CD4-positive, alpha-beta memory T cell (primary cell): ENCODE results near the gene FBXW8. TPM values are rescaled to one million over a fixed set of nuclear protein-coding genes. Genes with fewer than 3 reads are reported as not detected.

Source experiments
- CTCF ChIA-PET: fragments of 350-600 bp; sonication (Branson Sonifier 250); formaldehyde crosslinking; loops from one replicate; lab custom pipeline; 2021; ENCODE audit warnings: inconsistent platforms; ENCODE audit not compliant: partially characterized antibody; lab: Charles Lee
- POLR2A ChIA-PET: fragments of 350-600 bp; sonication (Branson Sonifier 250); formaldehyde crosslinking; loops from one replicate; lab custom pipeline; 2021; ENCODE audit not compliant: partially characterized antibody; lab: Charles Lee
- DNase-seq, 5 donors: peaks; one replicate each; pipeline versions ENCODE4 v3.0.0 to v3.0.0-alpha.2; 2020 to 2022; ENCODE audit warnings: mixed read lengths in 1 of 5
- H3K27ac ChIP-seq: one replicate; pipeline ENCODE4 v1.7.0; 2013; ENCODE audit warnings: low read depth, low read length
- H3K27me3 ChIP-seq: 2 replicates; pipeline ENCODE4 v1.7.0; 2013; ENCODE audit warnings: mild to moderate bottlenecking, low read length, moderate library complexity; ENCODE audit not compliant: insufficient read depth
- H3K36me3 ChIP-seq: 2 replicates; pipeline ENCODE4 v1.7.0; 2013; ENCODE audit warnings: mild to moderate bottlenecking, low read length, moderate library complexity; ENCODE audit not compliant: insufficient read depth
- H3K4me1 ChIP-seq: 2 replicates; pipeline ENCODE4 v1.7.0; 2013; ENCODE audit warnings: mild to moderate bottlenecking, low read length, moderate library complexity; ENCODE audit not compliant: insufficient read depth
- H3K4me3 ChIP-seq, 2 donors: one replicate each; pipeline ENCODE4 v1.7.0; 2013; ENCODE audit warnings: low read length in 2 of 2, mild to moderate bottlenecking in 1 of 2
- H3K9me3 ChIP-seq, 2 donors: one replicate each; pipeline ENCODE4 v1.7.0; 2013; ENCODE audit warnings: low read length in 2 of 2, control low read depth in 1 of 2; ENCODE audit not compliant: control insufficient read depth in 1 of 2
- H3K27ac Mint-ChIP-seq, 7 donors: one replicate each; pipeline ENCODE4 v1.8.0; 2020 to 2021; ENCODE audit warnings: mixed read lengths in 7 of 7, mild to moderate bottlenecking in 6 of 7, inconsistent platforms in 3 of 7, moderate library complexity in 3 of 7
- H3K27me3 Mint-ChIP-seq, 2 donors: one replicate each; pipeline ENCODE4 v1.8.0; 2020 to 2021; ENCODE audit warnings: mixed read lengths in 2 of 2
- H3K36me3 Mint-ChIP-seq, 2 donors: one replicate each; pipeline ENCODE4 v1.8.0; 2020 to 2021; ENCODE audit warnings: mixed read lengths in 2 of 2, inconsistent platforms in 1 of 2, mild to moderate bottlenecking in 1 of 2
- H3K4me1 Mint-ChIP-seq, 4 donors: one replicate each; pipeline ENCODE4 v1.8.0; 2020 to 2021; ENCODE audit warnings: mixed read lengths in 4 of 4, mild to moderate bottlenecking in 1 of 4
- H3K4me3 Mint-ChIP-seq, 8 donors: one replicate each; pipeline ENCODE4 v1.8.0; 2020 to 2021; ENCODE audit warnings: mixed read lengths in 8 of 8, mild to moderate bottlenecking in 7 of 8, moderate library complexity in 6 of 8, inconsistent platforms in 3 of 8
- H3K9me3 Mint-ChIP-seq, 8 donors: one replicate each; pipeline ENCODE4 v1.8.0; 2020 to 2021; ENCODE audit warnings: mixed read lengths in 8 of 8, mild to moderate bottlenecking in 5 of 8, inconsistent platforms in 3 of 8, moderate library complexity in 1 of 8
- intact Hi-C: fragments of 100-400 bp; cut with micrococcal nuclease; formaldehyde crosslinking; loops from one replicate; pipeline ENCODE4 v1.15.1; 2023
- polyA plus RNA-seq, 2 donors: library from polyadenylated mRNA; unstranded; fragments of 300-500 nt; fragmentation: Illumina TruSeq; gene quantifications; one replicate each; pipeline ENCODE4 v1.2.3, GENCODE V29; 2021
- total RNA-seq, 2 experiments: library from RNA; stranded (reverse); gene quantifications; one replicate each; pipeline ENCODE4 v1.2.3, GENCODE V29; 2021

Gene FBXW8
- total and polyA plus RNA-seq, 4 experiments from 2014 or later, result 2.3 to 10.2 (median 7.0) TPM

- DNase-seq, result no peak
These were observed 107.1 kb downstream of the FBXW8 start for GRCh38 chr12:117017807-117018206.

GRCh38 chr12:117018276-117018675 lies 107.5 kb downstream of the FBXW8 start:
- Mint-ChIP-seq H3K27me3 (no peaks in the 10 kb centered on the region), H3K36me3 (peaks cover 44 to 60% of the 10 kb centered on the region in 2 donors), H3K9me3 (peaks cover 0 to 24% (median 14%) of the 10 kb centered on the region in 8 donors), H3K27ac (no peak overlapping the region), H3K4me3 (no peak overlapping the region), H3K4me1 (peaks cover 0 to 4% (median 1%) of the 10 kb centered on the region in 4 donors)
- H3K4me3 ChIP-seq, result no peak overlapping the region
- POLR2A ChIA-PET, result no interaction called here
- H3K27ac ChIP-seq, result no peak overlapping the region
- peaks cover 7% of the 10 kb centered on the region for H3K36me3 ChIP-seq
- intact Hi-C loops, result no loop called here
- no peaks in the 10 kb centered on the region for H3K4me1 ChIP-seq
- CTCF ChIA-PET, result interaction anchor here (0.6 to 1.5 kb wide), 2 partner anchors 101 to 127 kb away, joined by 3 read pairs; no protein-coding TSS in a partner anchor
- H3K27me3 ChIP-seq, result no peaks in the 10 kb centered on the region
- no peak for DNase-seq
- peaks cover 0 to 4% of the 10 kb centered on the region in 2 donors for H3K9me3 ChIP-seq

More at GRCh38 chr12:117017807-117018206, 107.1 kb downstream of the FBXW8 start:
- H3K4me3 Mint-ChIP-seq, result no peak overlapping the region
- peaks cover 0 to 4% of the 10 kb centered on the region in 2 donors for H3K9me3 ChIP-seq
- H3K27me3 Mint-ChIP-seq, result no peaks in the 10 kb centered on the region
- no peaks in the 10 kb centered on the region for H3K4me1 ChIP-seq
- no peak overlapping the region for H3K27ac ChIP-seq
- POLR2A ChIA-PET, result no interaction called here
- peaks cover 7% of the 10 kb centered on the region for H3K36me3 ChIP-seq
- no peaks in the 10 kb centered on the region for H3K27me3 ChIP-seq
- intact Hi-C loops, result no loop called here
- peaks cover 0 to 4% (median 1%) of the 10 kb centered on the region in 4 donors for H3K4me1 Mint-ChIP-seq
- CTCF ChIA-PET, result interaction anchor here (1.5 to 1.7 kb wide), 2 partner anchors 8 to 101 kb away, joined by 3 to 4 read pairs; no protein-coding TSS in a partner anchor
- no peak overlapping the region for H3K4me3 ChIP-seq
- H3K9me3 Mint-ChIP-seq, result peaks cover 0 to 29% (median 17%) of the 10 kb centered on the region in 8 donors
- H3K27ac Mint-ChIP-seq, result no peak overlapping the region
- peaks cover 49 to 61% of the 10 kb centered on the region in 2 donors for H3K36me3 Mint-ChIP-seq

GRCh38 chr12:117018685-117019084 lies 107.9 kb downstream of the FBXW8 start:
- Mint-ChIP-seq H3K4me1 (peaks cover 0 to 4% (median 1%) of the 10 kb centered on the region in 4 donors), H3K9me3 (peaks cover 0 to 20% (median 13%) of the 10 kb centered on the region in 8 donors), H3K27me3 (no peaks in the 10 kb centered on the region), H3K4me3 (no peak overlapping the region), H3K36me3 (peaks cover 43 to 58% of the 10 kb centered on the region in 2 donors), H3K27ac (no peak overlapping the region)
- intact Hi-C loops, result no loop called here
- ChIA-PET POLR2A (no interaction called here), CTCF (interaction anchor here (0.6 kb wide), 1 partner anchor 127 kb away, joined by 3 read pairs; no protein-coding TSS in a partner anchor)
- no peak for DNase-seq
- Histone ChIP-seq H3K27me3 (no peaks in the 10 kb centered on the region), H3K36me3 (peaks cover 7% of the 10 kb centered on the region), H3K27ac (no peak overlapping the region), H3K4me3 (no peak overlapping the region), H3K4me1 (no peaks in the 10 kb centered on the region), H3K9me3 (peaks cover 0 to 3% of the 10 kb centered on the region in 2 donors)

DNA sequence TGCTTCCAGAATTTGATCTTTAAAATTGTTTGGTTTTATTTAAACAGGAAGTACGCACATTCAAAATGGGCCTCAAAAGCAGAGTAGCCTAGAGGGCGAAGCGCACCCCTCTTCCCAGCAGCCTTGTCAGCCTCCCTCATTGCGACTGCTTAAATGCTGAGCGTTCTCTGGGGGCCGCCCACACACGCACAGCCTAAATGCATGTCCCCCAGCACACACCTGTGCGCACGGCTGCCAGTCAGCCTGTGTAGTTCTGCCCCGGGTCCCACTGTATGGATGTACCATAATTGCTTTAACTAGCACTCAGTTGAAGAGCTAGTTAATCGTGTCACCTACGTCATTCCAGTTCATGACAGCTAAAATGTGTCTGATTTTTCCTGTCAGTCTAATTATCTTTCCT lies 109.1 kb downstream of the FBXW8 start:
- intact Hi-C loops, result loop anchor here (10.0 kb wide), 1 partner anchor 315 kb away; no protein-coding TSS in a partner anchor
- POLR2A ChIA-PET, result no interaction called here

DNA sequence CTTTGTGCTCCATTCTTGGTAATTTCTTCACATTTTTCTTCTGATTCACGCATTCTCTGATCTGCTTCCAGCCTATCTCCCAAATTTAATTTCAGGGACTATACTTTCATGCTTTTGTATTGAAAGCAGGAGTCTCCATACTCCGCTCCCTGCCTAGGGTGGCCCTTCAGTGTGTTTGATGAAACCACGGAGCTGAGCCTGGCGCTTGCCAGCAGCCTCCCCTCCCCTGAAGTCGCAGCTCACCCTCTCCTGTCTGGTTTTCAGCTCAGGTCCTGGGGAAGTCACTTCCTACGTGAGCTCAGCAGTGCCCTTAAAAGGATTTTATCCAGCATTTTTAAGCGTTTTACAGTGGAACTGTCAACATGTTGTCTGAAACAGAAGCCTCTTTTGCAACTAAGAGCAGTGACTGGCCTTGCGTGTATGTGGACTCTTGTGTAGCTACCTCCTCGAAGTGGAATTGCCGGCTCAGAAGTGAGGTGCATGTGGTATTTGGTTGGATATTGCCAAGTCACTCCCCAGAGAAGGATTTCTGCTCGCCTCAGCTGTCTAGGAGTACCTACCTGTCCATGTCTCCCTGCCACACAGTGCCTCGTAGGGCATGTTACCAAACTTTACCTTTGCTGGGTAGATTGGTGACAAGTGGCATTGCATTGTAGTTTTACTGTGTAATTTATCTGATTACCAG lies 109.9 kb downstream of the FBXW8 start:
- Mint-ChIP-seq H3K36me3 (peaks cover 32 to 45% of the 10 kb centered on the region in 2 donors), H3K9me3 (peaks cover 0 to 2% (median 2%) of the 10 kb centered on the region in 8 donors), H3K4me1 (peaks cover 4 to 8% (median 4%) of the 10 kb centered on the region in 4 donors), H3K27ac (peak overlapping the region in 2 of 7 donors; percentile 32 to 44), H3K4me3 (no peak overlapping the region), H3K27me3 (no peaks in the 10 kb centered on the region)
- Histone ChIP-seq H3K36me3 (peaks cover 15% of the 10 kb centered on the region), H3K27ac (no peak overlapping the region), H3K9me3 (no peaks in the 10 kb centered on the region), H3K4me3 (no peak overlapping the region), H3K27me3 (no peaks in the 10 kb centered on the region), H3K4me1 (peaks cover 4% of the 10 kb centered on the region)
- ChIA-PET POLR2A (no interaction called here), CTCF (interaction anchor here (0.9 to 10.3 kb wide), 2 partner anchors 10 to 100 kb away, joined by 3 to 187 read pairs; no protein-coding TSS in a partner anchor)
- intact Hi-C loops, result loop anchor here (10.0 kb wide), 1 partner anchor 316 kb away; no protein-coding TSS in a partner anchor
- no peak for DNase-seq

More for the DNA sequence above, 109.1 kb downstream of the FBXW8 start:
- Histone ChIP-seq H3K4me1 (no peaks in the 10 kb centered on the region), H3K36me3 (peaks cover 17% of the 10 kb centered on the region), H3K27ac (no peak overlapping the region), H3K27me3 (no peaks in the 10 kb centered on the region), H3K9me3 (no peaks in the 10 kb centered on the region), H3K4me3 (no peak overlapping the region)
- no peak for DNase-seq
- Mint-ChIP-seq H3K4me1 (peaks cover 0 to 4% (median 1%) of the 10 kb centered on the region in 4 donors), H3K27me3 (no peaks in the 10 kb centered on the region), H3K4me3 (no peak overlapping the region), H3K27ac (peak overlapping the region in 1 of 7 donors; percentile 30), H3K9me3 (peaks cover 0 to 9% (median 4%) of the 10 kb centered on the region in 8 donors), H3K36me3 (peaks cover 36 to 48% of the 10 kb centered on the region in 2 donors)
- CTCF ChIA-PET, result interaction anchor here (0.8 to 10.3 kb wide), 2 partner anchors 10 to 101 kb away, joined by 3 to 187 read pairs; no protein-coding TSS in a partner anchor

DNA sequence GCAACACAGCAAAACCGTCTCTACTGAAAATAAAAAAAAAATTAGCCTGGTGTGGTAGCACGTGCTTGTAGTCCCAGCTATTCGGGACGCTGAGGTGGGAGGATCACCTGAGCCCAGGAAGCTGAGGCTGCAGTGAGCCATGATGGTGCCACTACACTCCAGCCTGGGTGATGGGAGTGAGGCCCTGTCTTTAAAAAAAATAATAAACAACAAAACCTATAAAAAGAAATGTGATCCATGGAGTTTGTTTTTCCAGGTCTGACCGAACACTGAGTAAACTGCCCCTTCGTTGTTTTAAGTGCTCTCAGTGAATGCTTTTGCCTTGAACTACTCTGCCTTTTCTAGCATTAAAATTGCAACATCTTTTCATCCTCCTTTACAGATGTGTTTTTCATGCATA lies 111.7 kb downstream of the FBXW8 start:
- ChIA-PET CTCF (interaction anchor here (10.3 kb wide), 1 partner anchor 98 kb away, joined by 187 read pairs; no protein-coding TSS in a partner anchor), POLR2A (no interaction called here)
- Histone ChIP-seq H3K27me3 (no peaks in the 10 kb centered on the region), H3K36me3 (peaks cover 15% of the 10 kb centered on the region), H3K9me3 (no peaks in the 10 kb centered on the region), H3K4me3 (no peak overlapping the region), H3K27ac (no peak overlapping the region), H3K4me1 (peaks cover 6% of the 10 kb centered on the region)
- Mint-ChIP-seq H3K4me3 (no peak overlapping the region), H3K4me1 (peaks cover 4 to 10% (median 5%) of the 10 kb centered on the region in 4 donors), H3K27ac (peak overlapping the region in 2 of 7 donors; percentile 32 to 51), H3K36me3 (peaks cover 18 to 34% of the 10 kb centered on the region in 2 donors), H3K27me3 (no peaks in the 10 kb centered on the region), H3K9me3 (no peaks in the 10 kb centered on the region)
- intact Hi-C loops, result loop anchor here (10.0 kb wide), 1 partner anchor 318 kb away; no protein-coding TSS in a partner anchor
- no peak for DNase-seq
